ENCODE results near the gene TXLNB.

DNA sequence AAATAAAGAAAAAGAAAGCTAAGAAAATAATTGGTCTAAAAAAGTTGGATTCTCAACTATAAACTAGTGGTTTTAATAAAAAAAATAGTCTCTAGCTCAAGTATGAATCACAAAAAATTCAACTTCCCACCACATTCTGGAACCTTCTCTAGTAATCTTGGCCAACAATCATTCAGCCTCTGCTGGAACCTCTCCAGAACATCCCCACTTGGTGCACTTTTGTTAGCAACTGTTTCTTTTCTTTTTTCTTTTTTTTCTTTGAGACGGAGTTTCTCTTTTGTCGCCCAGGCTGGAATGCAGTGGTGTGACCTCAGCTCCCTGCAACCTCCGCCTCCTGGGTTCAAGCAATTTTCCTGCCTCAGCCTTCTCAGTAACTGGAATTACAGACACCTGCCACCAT lies 35.7 kb downstream of the TXLNB start:
- TF ChIP-seq, protein P1, sequence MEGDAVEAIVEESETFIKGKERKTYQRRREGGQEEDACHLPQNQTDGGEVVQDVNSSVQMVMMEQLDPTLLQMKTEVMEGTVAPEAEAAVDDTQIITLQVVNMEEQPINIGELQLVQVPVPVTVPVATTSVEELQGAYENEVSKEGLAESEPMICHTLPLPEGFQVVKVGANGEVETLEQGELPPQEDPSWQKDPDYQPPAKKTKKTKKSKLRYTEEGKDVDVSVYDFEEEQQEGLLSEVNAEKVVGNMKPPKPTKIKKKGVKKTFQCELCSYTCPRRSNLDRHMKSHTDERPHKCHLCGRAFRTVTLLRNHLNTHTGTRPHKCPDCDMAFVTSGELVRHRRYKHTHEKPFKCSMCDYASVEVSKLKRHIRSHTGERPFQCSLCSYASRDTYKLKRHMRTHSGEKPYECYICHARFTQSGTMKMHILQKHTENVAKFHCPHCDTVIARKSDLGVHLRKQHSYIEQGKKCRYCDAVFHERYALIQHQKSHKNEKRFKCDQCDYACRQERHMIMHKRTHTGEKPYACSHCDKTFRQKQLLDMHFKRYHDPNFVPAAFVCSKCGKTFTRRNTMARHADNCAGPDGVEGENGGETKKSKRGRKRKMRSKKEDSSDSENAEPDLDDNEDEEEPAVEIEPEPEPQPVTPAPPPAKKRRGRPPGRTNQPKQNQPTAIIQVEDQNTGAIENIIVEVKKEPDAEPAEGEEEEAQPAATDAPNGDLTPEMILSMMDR (conservative IDR thresholded peaks at IDR 0.05; ENCODE audit: low read depth, low read length): no peak
- TF ChIP-seq RFX5 (IDR thresholded peaks at IDR 0.05; ENCODE audit: low read depth, low read length) (no peak), POLR2A (IDR thresholded peaks at IDR 0.05; ENCODE audit: low read depth, low read length) (no peak), MXI1 (IDR thresholded peaks at IDR 0.05; ENCODE audit: borderline replicate concordance, low read depth, low read length) (no peak), RCOR1 (IDR thresholded peaks at IDR 0.05; ENCODE audit: insufficient replicate concordance, low read length) (no peak), MAZ (IDR thresholded peaks at IDR 0.05; ENCODE audit: borderline replicate concordance, low read depth, low read length) (no peak), NFE2L2 (IDR thresholded peaks at IDR 0.05; ENCODE audit: low read depth, low read length) (no peak), RAD21 (IDR thresholded peaks at IDR 0.05; ENCODE audit: low read length) (no peak), FOS (IDR thresholded peaks at IDR 0.05; ENCODE audit: low read depth, low read length) (no peak), BHLHE40 (IDR thresholded peaks at IDR 0.05; ENCODE audit: low read depth, low read length) (no peak), CEBPB (IDR thresholded peaks at IDR 0.05; ENCODE audit: low read depth, low read length) (no peak), MAFK (IDR thresholded peaks at IDR 0.05; ENCODE audit: low read depth, low read length) (no peak)
- TF ChIP-seq, protein P2, sequence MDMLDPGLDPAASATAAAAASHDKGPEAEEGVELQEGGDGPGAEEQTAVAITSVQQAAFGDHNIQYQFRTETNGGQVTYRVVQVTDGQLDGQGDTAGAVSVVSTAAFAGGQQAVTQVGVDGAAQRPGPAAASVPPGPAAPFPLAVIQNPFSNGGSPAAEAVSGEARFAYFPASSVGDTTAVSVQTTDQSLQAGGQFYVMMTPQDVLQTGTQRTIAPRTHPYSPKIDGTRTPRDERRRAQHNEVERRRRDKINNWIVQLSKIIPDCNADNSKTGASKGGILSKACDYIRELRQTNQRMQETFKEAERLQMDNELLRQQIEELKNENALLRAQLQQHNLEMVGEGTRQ (IDR thresholded peaks at IDR 0.05; ENCODE audit: low read depth, low read length): no peak
- TF ChIP-seq, protein P3, sequence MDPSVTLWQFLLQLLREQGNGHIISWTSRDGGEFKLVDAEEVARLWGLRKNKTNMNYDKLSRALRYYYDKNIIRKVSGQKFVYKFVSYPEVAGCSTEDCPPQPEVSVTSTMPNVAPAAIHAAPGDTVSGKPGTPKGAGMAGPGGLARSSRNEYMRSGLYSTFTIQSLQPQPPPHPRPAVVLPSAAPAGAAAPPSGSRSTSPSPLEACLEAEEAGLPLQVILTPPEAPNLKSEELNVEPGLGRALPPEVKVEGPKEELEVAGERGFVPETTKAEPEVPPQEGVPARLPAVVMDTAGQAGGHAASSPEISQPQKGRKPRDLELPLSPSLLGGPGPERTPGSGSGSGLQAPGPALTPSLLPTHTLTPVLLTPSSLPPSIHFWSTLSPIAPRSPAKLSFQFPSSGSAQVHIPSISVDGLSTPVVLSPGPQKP (IDR thresholded peaks at IDR 0.05; ENCODE audit: borderline replicate concordance, low read depth, low read length): no peak
